Globus pallidus (tissue), 1 donor: ENCODE results near the gene BLOC1S6.

Experiments used
- DNase-seq: peaks from one replicate; pipeline ENCODE4 v3.0.0-alpha.2; 2015; ENCODE audit warnings: low spot score

BLOC1S6 gene, protein sequence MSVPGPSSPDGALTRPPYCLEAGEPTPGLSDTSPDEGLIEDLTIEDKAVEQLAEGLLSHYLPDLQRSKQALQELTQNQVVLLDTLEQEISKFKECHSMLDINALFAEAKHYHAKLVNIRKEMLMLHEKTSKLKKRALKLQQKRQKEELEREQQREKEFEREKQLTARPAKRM

DNA sequence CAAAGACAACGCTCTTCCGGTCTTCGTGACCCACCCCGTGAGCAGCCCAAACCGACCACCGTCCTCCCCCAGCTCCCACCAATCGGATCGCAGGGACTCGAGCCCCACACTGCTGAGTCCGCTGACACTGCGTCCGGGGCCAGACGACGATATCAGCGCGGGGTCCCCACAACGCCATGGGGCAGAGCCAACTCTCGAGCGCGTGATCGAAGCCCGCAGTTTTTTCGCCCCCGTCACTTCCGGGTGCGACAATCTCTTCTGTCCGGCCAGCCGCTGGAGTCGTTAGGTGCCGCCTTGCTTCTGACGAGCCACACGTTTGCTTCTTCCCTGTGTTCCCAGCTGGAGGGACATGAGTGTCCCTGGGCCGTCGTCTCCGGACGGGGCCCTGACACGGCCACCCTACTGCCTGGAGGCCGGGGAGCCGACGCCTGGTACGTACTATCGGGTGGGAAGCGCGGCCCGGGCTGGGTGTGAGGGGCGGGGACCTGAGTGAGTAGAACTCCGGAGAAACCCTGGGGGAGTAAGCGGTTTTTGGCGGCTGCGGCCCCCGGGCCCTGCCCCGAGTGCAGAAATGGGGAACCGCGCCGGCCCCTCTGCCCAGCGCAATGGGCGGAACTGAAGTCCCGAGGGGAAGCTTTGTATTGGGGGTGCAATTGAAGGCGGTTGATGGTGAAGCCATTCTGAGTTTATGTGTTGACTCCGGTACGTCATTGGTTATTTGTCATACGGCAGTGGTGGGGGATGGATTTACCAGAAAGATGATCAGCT is at the start of gene BLOC1S6:
Gene BLOC1S6 (plus strand): TSS at position 285 of the 768 bp plus-strand sequence. CDS start 65 bp downstream, at position 350.
- peak; percentile 92 for DNase-seq

DNA sequence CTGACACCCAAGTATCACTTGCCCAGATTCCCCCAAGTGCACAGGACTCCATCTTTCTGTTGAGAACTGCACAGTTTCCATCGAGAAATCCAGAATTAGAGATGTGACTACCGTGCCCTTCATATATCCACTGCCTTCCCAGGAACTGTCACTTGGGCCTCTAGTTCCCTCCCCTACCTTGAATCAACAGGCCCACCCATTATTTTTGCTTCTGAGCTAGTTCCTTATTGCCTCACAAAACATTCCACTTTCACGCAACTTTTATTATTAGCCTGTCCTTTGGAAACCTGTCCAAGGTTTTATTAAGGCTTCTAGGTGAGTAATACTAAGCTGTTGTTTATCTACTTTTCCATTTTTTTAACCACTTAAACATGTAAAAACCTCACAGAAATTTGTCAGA is 47.5 kb upstream of the BLOC1S6 start:
- DNase-seq, result no peak

DNA sequence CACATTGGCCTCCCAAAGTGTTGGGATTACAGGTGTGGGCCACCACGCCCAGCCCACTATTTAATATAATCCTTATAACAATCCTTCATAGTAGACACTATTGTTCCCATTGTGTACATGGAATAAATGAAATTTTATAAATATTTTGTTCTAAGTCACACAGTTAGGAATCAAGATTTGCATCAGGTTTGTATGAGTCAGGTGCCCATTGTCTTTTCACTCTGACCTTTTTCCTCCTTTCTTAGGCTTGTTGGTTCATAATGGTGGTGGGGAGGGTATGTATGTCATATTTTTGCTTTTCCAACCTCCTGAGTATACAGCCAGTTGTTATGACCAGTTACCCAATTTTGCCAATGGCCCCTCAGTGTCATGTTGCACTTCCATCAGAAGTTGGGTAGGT is 46.6 kb upstream of the BLOC1S6 start:
- no peak for DNase-seq

DNA sequence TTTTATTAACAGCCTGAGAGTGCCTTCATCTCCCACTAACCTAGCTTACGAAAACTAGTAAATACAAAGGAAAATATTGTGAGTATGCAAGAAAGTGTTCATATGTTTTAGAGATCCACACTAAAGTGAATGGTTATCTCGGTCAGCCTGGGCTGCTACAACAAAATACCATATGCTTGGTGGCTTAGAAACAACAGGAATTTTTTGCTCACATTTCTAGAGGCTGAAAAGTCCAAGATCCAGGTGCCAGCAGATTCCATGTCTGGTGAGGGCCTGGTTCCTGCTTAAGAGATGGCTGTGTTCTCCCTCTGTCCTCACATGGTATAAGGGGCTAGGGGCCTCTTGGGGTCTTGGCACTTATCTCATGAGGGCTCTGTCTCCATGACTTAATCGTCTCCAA is 44.1 kb upstream of the BLOC1S6 start:
- no peak for DNase-seq

DNA sequence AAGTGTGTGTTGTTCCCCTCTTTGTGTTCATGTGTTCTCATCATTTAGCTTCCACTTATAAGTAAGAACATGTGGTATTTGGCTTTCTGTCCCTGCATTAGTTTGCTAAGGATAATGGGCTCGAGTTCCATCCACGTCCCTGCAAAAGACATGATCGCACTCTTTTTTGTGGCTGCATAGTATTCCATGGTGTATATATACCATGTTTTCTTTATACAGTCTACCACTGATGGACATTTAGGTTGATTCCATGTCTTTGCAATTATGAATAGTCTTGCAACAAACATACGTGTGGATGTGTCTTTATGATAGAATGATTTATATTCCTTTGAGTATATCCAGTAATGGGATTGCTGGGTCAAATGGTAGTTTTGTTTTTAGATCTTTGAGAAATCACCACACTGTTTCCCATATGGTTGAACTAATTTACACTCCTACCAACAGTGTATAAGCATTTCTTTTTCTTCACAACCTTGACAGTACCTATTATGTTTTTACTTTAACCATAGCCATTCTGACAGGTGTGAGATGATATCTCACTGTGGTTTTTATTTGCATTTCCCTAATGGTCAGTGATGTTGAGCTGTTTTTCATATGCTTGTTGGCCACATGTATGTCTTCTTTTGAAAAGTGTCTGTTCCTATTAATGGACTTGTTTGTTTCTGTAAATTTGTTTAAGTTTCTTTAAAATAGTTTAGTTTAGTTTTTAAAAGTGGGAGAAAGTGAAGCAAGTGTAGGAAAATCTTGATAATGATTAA is 42.7 kb upstream of the BLOC1S6 start:
- DNase-seq, result no peak

DNA sequence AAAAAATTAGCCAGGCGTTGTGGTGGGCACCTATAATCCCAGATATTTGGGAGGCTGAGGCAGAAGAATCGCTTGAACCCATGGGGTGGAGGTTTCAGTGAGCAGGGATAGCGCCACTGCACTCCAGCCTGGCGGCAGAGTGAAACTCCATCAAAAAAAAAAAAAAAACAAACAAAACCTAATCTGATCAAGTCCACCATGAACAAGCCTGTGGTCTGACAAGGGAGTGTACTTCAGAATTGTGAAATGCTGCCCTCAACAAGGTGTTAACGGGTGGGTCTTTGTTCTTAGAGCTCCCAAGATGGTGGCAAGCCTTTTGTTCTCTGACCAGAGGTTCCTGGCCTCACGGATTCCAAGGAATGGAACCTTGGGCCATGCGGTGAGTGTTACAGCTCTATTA is 40.4 kb upstream of the BLOC1S6 start:
- no peak for DNase-seq

DNA sequence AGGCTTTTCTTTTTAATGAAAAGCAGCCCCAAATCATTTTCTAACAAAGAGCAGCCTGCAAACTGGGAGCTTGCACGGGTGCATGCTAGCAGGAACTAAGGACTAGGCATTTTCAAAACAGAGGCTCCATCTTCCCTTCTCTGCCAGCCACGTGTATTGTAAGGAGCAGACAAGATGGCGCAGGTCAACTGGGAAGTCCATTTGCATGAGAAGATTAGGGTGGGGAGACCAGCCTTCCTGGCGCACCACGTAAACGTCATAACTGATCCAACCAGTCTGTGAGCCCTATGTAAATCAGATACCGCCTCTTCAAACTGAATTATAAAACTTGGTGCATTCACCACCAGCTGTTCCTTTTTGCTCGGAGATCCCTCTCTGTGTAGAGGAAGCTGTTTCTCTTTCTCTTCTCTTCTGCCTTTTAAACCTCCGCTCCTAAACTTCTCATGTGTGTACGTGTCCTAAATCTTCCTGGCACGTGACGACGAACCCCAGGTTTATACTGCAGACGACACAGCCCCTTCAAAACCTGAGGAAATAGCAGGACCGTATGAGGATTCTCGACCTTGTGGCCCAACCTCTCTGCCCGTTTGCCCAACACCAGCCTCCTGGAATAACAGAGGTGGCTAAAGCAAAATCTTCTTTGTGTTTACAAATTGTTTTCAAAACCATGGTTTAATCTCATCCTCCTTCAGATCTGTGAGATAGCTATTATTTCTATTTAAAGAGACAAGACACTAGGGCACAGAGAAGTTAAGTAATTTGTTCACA is 38.2 kb upstream of the BLOC1S6 start:
- DNase-seq, result no peak

DNA sequence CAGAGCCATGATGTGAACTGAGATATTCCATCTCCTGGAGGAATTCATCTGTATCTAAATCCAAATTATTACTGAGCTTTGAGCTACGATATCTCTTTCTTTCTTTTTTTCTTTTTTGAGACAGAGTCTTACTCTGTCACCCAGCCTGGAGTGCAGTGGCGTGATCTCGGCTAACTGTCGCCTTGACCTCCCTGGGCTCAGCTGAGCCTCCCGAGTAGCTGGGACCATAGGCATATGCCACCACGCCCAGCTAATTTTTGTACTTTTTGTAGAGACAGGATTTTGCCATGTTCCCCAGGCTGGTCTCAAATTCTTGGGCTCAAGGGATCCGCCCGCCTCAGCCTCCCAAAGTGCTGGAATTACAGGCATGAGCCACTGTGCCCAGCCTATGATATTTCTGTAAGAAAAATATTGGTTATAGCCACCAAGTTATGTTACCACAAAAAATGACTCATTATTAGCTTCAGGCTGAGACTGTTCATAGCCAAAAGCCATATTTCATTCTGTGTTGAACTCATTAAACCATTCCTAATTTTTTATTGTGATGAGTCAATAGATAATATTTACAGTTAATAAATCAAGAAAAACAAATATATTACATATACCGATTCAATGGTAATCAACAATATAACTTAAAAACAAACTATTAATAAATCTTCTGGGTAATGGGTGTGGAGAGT is 37.5 kb upstream of the BLOC1S6 start:
- no peak for DNase-seq

DNA sequence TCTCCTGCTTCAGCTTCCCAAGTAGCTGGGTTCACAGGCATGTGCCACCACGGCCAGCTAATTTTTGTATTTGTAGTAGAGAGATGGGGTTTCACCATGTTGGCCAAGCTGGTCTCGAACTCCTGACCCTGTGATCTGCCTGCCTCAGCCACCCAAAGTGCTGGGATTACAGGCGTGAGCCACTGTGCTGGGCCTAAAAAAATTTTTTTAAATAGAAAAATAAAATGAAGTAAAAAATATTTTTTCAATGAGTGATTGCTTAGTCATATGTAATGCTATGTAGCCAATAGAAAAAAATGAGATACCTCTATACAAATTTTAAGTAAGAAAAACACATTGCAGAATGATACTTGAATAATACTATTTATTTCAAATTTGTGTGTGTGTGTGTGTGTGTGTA is 36.7 kb upstream of the BLOC1S6 start:
- no peak for DNase-seq

DNA sequence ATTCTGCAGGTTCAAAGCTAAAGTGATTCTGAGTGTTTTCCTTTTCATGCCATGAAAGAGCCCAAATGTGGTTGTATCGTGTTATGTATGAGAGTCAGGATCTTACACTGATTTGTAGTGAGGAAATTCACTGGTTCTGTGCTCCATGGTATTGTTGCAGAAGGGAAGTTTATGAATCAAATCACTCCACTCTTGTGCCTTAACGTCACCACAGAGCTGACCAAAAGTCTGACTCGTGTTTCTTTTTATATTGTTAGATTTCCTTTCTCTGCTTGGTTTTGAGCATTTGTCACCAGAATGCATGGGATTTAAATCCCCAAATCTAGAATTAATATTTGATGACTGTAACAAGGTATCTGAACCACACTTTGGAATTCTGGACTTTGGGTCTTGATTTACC is 35.5 kb upstream of the BLOC1S6 start:
- DNase-seq, result no peak

DNA sequence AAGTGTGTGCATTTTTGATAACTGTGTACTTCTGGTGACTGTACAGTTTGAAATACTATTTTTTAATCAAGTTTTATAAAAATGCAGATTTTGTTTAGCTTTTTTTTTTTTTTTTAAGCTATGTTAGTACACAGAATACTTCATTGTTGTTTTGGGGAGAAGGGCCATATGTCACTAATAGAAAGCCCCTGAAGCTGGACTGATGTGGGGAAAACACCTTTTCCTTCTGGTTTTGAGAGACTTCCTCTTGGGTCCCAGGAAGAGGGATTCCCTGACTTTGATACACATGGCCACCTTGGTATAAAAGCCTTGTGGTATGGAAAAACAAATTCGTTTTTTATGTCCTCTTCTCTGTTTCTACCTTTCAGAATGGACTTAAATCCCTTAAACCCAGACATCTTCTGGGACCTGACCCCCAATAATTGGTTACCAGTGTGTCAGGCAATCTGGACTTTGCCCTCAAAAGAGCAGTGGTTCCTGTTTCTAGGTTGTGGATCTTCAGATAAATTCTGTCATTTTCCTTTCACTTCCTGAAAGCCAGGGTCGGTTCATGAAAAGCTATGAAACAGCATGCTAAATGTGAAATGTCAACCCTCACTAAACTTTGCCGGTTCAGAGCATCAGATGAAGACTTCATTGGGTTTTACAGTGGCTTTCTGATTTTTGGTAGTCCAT is 31.1 kb upstream of the BLOC1S6 start:
- DNase-seq, result no peak

DNA sequence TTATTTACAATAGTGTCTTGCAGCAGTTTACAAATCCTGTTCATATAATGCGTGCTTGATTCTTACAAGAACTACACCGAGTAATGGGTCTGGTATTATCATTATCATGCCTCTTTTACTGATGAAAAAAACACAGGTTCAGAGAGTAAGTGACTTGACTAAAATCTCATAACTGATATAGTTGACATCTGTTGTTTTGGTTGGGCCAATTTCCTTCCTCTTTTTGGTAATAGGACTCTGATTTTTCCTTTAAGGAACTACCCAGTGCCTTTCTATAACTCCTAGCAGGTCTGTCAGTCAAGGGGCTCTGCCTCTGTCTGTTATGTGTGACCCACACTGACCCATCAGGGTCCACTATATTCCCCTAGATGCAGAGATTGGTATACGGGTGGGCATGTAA is 14.6 kb upstream of the BLOC1S6 start:
- DNase-seq, result no peak

DNA sequence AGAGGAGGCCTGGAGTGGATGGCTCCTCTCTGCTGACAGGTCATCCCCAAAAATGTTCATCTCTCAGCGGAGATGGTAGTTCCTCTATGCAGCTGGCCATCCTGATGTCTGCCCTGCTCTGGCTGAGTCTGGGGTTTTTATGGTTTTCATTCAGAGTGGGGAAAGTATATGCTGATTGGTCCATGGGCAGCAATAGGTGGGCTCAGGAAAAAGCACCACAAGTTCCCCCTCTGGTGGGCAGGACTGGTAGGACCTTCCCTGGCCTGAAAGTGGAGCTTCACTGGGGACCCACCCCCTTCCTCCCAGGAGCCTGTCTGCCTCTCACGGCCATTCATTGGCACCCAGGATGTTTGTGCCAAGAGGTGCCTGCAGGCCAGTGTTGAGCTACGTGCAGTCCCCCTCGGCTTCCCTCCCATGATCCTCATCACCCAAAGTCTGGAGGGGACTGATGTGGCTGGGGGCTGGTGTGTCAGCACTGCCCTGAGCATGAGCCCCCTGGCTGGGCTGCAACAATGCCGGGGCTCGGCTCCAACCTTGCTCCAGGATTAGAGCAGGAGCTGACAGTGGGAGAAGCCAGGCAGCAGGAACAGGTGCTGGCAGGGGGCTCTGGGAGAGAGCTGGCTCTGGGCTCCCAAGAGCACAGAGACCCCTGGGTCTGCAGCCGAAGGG is 13.1 kb upstream of the BLOC1S6 start:
- DNase-seq, result no peak

DNA sequence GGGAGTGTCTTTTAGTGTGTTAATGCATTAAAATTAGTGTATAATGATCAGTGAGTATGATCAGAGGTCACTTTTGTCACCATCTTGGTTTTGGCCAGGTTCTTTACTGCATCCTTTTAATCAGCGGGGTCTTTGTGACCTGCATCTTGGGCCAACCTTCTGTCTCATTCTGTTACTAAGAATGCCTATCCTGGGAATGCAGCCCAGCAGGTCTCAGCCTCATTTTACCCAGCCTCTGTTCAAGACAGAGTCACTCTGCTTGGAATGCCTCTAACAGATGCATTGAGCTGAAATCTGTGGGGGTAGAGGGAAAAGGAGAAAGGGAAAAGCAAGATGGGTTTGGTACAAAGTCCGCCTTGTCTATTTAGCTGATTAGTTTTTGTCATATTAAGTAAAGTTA is 5.3 kb upstream of the BLOC1S6 start:
- no peak for DNase-seq

DNA sequence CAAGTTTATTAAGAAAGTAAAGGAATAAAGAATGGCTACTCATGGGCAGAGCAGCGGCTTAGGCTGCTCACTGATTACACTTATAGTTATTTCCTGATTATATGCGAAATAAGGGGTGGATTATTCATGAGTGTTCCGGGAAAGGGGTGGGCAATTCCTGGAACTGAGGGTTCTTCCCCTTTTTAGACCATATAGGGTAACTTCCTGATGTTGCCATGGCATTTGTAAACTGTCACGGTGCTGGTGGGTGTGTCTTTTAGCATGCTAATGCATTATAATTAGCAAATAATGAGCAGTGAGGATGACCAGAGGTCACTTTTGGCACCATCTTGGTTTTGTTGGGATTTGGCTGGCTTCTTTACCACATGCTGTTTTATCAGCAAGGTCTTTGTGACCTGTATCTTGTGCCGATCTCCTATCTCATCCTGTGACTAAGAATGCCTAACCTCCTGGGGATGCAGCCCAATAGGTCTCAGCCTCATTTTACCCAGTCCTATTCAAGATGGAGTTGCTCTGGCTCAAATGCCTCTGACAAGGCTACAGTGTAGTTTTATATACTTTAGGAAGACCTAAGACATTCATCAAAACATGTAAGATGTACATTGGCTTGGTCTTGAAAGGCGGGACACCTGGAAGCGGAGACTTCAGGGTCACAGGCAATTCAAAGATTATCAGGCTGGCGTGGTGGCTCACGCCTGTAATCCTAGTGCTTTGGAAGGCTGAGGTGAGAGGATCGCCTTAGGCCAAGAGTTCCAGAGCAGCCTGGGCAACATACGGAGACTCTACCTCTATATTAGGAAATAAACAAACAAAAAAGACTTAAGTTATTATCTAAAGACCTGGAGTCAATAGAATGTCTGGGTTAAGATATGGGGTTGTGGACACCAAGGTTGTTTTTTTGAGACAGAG is 3.2 kb upstream of the BLOC1S6 start:
- no peak for DNase-seq

DNA sequence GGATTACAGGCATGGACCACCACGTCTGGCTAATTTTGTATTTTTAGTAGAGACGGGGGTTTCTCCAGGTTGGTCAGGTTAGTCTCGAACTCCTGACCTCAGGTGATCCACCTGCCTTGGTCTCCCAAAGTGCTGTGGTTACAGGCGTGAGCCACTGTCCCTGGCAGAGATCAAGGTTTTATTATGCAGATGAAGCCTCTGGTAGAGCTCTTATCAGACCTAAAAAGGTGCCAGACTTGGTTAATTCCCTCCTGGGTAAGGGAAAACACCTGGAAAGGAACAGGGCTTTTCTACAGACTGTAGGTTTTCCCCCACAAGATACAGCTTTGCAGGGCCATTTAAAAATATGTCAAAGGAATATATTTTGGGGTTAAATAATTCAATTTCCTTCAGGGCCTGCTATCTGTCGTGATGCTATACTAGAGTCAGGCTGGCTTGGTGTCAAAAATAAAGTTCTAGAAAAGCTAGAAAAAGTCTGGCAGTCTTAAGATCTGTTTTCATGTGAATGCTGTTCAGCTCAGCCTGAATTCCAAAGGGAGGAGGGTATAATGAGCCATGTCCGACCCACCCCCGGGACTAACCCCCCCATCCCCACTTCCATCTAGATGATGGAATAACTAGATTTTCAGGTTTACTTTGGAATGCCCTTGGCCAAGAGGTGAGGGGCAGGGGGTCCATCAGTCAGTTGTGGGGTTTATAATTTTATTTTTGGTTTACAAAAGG is 1.9 kb upstream of the BLOC1S6 start:
- DNase-seq, result no peak

DNA sequence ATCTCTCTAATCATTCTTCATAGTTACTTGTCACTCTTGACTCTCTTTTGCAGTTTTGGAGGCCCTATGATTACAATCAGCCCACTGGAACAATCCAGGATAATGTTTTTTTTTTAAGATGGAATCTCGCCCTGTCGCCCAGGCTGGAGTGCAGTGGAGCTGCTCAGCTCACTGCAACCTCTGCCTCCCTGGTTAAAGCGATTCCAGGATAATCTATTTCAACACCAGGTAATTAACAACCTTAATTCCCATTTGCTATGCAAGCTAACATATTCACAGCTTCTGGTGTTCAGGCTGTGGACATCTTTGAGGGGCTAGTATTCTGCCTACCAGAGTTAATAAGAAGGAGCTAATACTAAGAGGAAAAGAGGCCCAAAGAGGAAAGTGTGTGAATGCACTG is 1.1 kb upstream of the BLOC1S6 start:
- DNase-seq, result no peak

DNA sequence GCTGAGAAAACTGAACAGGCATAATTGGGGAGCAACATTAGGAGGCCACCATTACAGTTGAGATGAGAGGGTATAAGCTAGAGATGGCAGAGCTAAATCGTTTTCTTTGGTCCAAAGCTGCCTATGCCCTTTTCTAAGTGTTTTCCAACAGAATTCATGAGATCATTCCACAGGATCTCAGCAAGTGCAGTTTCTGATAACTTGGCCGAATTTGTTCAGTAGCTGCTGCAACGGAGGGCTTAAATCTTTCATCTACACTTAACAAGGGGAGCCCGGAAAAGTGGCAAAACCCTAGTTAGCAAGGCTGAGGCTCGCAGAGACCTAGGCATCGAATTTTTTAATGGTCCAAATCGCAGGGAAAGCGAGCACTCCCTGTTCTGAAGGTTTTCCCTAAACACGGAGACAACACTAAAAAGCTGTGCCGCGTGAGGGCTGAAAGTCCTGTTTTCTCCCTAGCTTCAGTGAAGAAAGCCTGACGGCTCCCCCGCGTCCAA is 531 bp upstream of the BLOC1S6 start:
- no peak for DNase-seq

DNA sequence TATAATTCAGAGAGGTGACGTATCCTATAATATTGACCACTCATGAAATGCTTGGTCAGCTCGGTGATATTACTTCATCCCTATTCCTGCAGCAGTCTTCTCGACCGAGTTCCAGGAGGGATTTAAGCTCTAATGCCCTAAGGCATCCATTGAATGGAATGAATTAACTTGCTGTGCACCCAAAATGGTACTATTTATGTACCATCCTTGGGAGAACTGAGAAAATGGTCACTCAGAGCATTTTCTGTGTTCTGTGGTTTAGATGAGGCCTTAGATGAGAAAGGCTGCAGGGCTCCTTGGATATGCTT is 638 bp downstream of the BLOC1S6 start:
- no peak for DNase-seq
